Amniotic stem cell (primary cell): ENCODE data around the gene GTPBP3.

Experiments
- DNase-seq: peaks from one replicate; lab custom pipeline; 2025; lab: John Stamatoyannopoulos, UW

Gene GTPBP3

GRCh38 chr19:17327654-17328516 is 9.5 kb upstream of the GTPBP3 start:
- DNase-seq: no peak

- DNase-seq: no peak
These were observed 8.6 kb upstream of the GTPBP3 start for GRCh38 chr19:17328517-17329365.

GRCh38 chr19:17329366-17330261 is 7.7 kb upstream of the GTPBP3 start:
- DNase-seq: no peak

- no peak for DNase-seq
These were observed 6.9 kb upstream of the GTPBP3 start for GRCh38 chr19:17330262-17331044.

- DNase-seq: no peak
These were observed 6.3 kb upstream of the GTPBP3 start for GRCh38 chr19:17331045-17331558.

- DNase-seq: no peak
These were observed 5.0 kb upstream of the GTPBP3 start for GRCh38 chr19:17332360-17332676.

- DNase-seq: no peak
These were observed 4.4 kb upstream of the GTPBP3 start for GRCh38 chr19:17332677-17333581.

- DNase-seq: no peak
These were observed 3.5 kb upstream of the GTPBP3 start for GRCh38 chr19:17333611-17334413.

GRCh38 chr19:17334414-17335409 is 2.6 kb upstream of the GTPBP3 start, which contains the start of gene ANO8:
Gene ANO8 (minus strand): TSS chr19:17334855. CDS start chr19:17334670, 185 bp downstream.
- DNase-seq: peak; percentile 88

GRCh38 chr19:17335575-17335974 is 1.8 kb upstream of the GTPBP3 start:
- DNase-seq: no peak

GRCh38 chr19:17337675-17338432 is 501 bp downstream of the GTPBP3 start:
- DNase-seq: no peak

GRCh38 chr19:17338433-17339078 is 1.2 kb downstream of the GTPBP3 start:
- no peak for DNase-seq

GRCh38 chr19:17339088-17339741 is 1.9 kb downstream of the GTPBP3 start:
- no peak for DNase-seq

- no peak for DNase-seq
These were observed 3.0 kb downstream of the GTPBP3 start for GRCh38 chr19:17340302-17340870.

- no peak for DNase-seq
These were observed 3.6 kb downstream of the GTPBP3 start for GRCh38 chr19:17340871-17341357.
